HL-60 (cell line): Measurements from ENCODE around the gene OR51A7.

Experiments
- DNase-seq, 2 experiments: peaks; one replicate each; pipeline ENCODE4 v3.0.0-alpha.2; 2010 to 2020; ENCODE audit warnings: low read depth in 1 of 2, low spot score in 1 of 2
- H3K27ac ChIP-seq: fragments of 250-450 bp; sonication (Bioruptor Pico); replicated peaks from 2 replicates; pipeline ENCODE4 v1.5.1; 2020; ENCODE audit warnings: mild to moderate bottlenecking, moderate library complexity
- H3K27me3 ChIP-seq: fragments of 250-450 bp; sonication (Bioruptor Pico); 2 replicates; pipeline ENCODE4 v1.5.1; 2021; ENCODE audit warnings: mild to moderate bottlenecking, moderate library complexity; ENCODE audit not compliant: insufficient read depth, poor library complexity, severe bottlenecking
- H3K4me3 ChIP-seq: replicated peaks from 2 replicates; pipeline ENCODE4 v1.5.1; 2011; ENCODE audit warnings: mild to moderate bottlenecking, control low read depth, low read length; ENCODE audit not compliant: insufficient read depth
- CTCF ChIP-seq: IDR thresholded peaks from one replicate; pipeline ENCODE4 v1.5.1; 2011; ENCODE audit warnings: low read length, control low read depth, inconsistent platforms; ENCODE audit not compliant: insufficient read depth
- GABPA ChIP-seq: IDR thresholded peaks from 2 replicates; pipeline ENCODE4 v1.6.1; 2012; ENCODE audit warnings: low read depth
- POLR2AphosphoS5 ChIP-seq: IDR thresholded peaks from 2 replicates; pipeline ENCODE4 v1.6.1; 2012; ENCODE audit warnings: low read depth
- REST ChIP-seq: IDR thresholded peaks from 2 replicates; pipeline ENCODE4 v1.6.1; 2012; ENCODE audit warnings: low read depth; ENCODE audit not compliant: insufficient replicate concordance
- SPI1 ChIP-seq: IDR thresholded peaks from 2 replicates; pipeline ENCODE4 v1.6.1; 2012; ENCODE audit warnings: low read depth, mild to moderate bottlenecking, borderline replicate concordance

Gene OR51A7

DNA sequence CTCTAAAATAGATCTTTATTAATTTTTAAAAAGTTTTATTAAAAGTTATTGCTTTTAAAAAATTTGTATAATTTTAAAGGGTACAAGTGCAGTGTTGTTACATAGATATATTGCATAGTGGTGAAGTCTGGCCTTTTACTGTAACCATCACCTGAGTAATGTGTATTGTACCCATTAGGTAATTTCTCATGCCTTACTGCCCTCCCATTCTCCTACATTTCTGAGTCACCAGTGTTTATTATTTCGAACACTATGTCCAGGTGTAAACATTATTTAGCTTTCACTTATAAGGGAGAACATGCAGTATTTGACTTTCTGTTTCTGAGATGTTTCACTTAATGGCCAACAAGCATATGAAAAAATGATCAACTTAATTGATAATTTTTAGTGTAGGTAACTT, 18.2 kb downstream of the OR51A7 start:
- no peak overlapping the region for H3K4me3 ChIP-seq
- TF ChIP-seq CTCF (no peak), REST (no peak), POLR2AphosphoS5 (no peak), GABPA (no peak), SPI1 (no peak)
- DNase-seq = no peak
- H3K27me3 ChIP-seq = no peaks in the 10 kb centered on the region
- H3K27ac ChIP-seq = no peak overlapping the region

- no peak overlapping the region for H3K27ac ChIP-seq
- TF ChIP-seq GABPA (no peak), CTCF (no peak), POLR2AphosphoS5 (no peak), REST (no peak), SPI1 (no peak)
- DNase-seq = no peak
- H3K27me3 ChIP-seq = no peaks in the 10 kb centered on the region
- no peak overlapping the region for H3K4me3 ChIP-seq
These were observed 18.7 kb downstream of the OR51A7 start for GRCh38 chr11:4922304-4922703.

DNA sequence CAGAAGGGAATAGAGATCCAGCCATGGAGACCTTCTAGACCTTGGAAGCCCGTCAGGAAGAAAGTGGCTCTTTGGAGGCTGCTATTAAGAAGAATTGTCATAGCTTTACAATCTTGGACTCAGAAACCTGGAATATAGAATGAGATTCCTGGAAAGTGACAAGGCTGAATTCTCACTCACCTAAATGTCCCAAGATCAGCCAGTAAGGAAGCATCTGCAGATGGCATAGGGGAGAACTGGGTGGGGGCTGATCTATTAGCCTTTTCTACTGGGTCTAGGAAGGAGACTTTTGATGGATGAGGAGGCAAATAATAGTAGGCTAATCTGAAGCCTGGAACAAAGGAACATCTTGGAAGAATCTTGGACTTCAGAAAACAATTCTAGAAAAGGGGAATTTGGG, 20.7 kb downstream of the OR51A7 start, which contains the start of gene OR51G1:
Gene OR51G1 (minus strand): TSS at position 101 of the 400 bp plus-strand sequence. CDS start 0 bp downstream, at position 101.
- TF ChIP-seq REST (no peak), POLR2AphosphoS5 (no peak), CTCF (no peak), GABPA (no peak), SPI1 (no peak)
- Histone ChIP-seq H3K4me3 (no peak within 1 kb of the TSS), H3K27me3 (peaks cover 2% of the 10 kb centered on the region), H3K27ac (no peak within 1 kb of the TSS)
- DNase-seq = no peak
